NCI-H510A treated with DMSO at 0.1 percent for 48 hours (cell line): ENCODE results near the gene ALG12.
"Not testable (repeated sequence)": the region's sequence is repeated elsewhere in the genome, so short reads cannot be mapped to it uniquely, and the experiment has no call there.

ENCODE experiments used
- DNase-seq: peaks from one replicate; lab custom pipeline; 2025; lab: John Stamatoyannopoulos, UW

Gene ALG12

GRCh38 chr22:49945042-49945794 lies 27.0 kb upstream of the ALG12 start:
- DNase-seq: not testable (repeated sequence)

GRCh38 chr22:49944399-49944891 lies 26.2 kb upstream of the ALG12 start:
- no peak for DNase-seq

- no peak for DNase-seq
Measured at GRCh38 chr22:49943771-49944398, 25.6 kb upstream of the ALG12 start.

GRCh38 chr22:49943405-49943765 lies 25.1 kb upstream of the ALG12 start:
- no peak for DNase-seq

- DNase-seq: no peak
Measured at GRCh38 chr22:49942565-49943404, 24.5 kb upstream of the ALG12 start.

- DNase-seq: no peak
Measured at GRCh38 chr22:49941507-49942316, 23.5 kb upstream of the ALG12 start.

GRCh38 chr22:49938565-49939136 lies 20.4 kb upstream of the ALG12 start:
- no peak for DNase-seq

- DNase-seq: no peak
Measured at GRCh38 chr22:49937758-49938564, 19.7 kb upstream of the ALG12 start.

- no peak for DNase-seq
Measured at GRCh38 chr22:49936973-49937757, 18.9 kb upstream of the ALG12 start.

- DNase-seq: peak; percentile 66
Measured at GRCh38 chr22:49936018-49936972, 18.1 kb upstream of the ALG12 start.

GRCh38 chr22:49935561-49935960 lies 17.3 kb upstream of the ALG12 start:
- no peak for DNase-seq

- DNase-seq: peak; percentile 18
Measured at GRCh38 chr22:49934891-49935557, 16.8 kb upstream of the ALG12 start.

GRCh38 chr22:49934160-49934890 lies 16.1 kb upstream of the ALG12 start:
- no peak for DNase-seq

- no peak for DNase-seq
Measured at GRCh38 chr22:49933236-49934159, 15.3 kb upstream of the ALG12 start.

GRCh38 chr22:49930596-49931412 lies 12.6 kb upstream of the ALG12 start:
- peak; percentile 54 for DNase-seq
